ENCODE measurements around the gene OTUD6A. TPM values are rescaled to one million over a fixed set of nuclear protein-coding genes. Genes with fewer than 3 reads are reported as not detected.

Gene OTUD6A
- total RNA-seq, 1 donor from 2014 or later = not detected

DNA sequence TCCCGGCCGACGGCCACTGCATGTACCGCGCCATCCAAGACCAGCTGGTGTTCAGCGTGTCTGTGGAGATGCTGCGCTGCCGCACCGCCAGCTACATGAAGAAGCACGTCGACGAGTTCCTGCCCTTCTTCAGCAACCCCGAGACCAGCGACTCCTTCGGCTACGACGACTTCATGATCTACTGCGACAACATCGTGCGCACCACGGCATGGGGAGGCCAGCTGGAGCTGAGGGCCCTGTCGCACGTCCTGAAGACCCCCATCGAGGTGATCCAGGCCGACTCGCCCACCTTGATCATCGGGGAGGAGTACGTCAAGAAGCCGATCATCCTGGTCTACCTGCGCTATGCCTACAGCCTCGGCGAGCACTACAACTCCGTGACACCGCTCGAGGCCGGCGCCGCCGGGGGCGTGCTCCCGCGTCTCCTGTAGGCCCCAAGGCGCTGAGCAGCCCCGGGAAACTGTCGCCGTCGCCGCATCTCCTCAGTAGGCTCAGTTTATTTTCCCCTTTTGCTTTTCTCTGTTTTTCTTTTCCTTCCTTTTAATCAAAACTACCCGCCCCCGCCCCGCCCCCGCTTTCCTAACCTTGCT lies 799 bp downstream of the OTUD6A start:
- Histone ChIP-seq H3K9me3 (no peaks in the 10 kb centered on the region), H3K36me3 (no peaks in the 10 kb centered on the region), H3K27ac (no peak overlapping the region), H3K4me1 (no peaks in the 10 kb centered on the region), H3K4me3 (no peak overlapping the region), H3K27me3 (no peaks in the 10 kb centered on the region)
- intact Hi-C loops (cut with DNase I) = no loop called here
- TF ChIP-seq POLR2AphosphoS5 (IDR thresholded peaks at IDR 0.05; ENCODE audit: insufficient read depth in 1 of 2, low read depth in 1 of 2) = no peak
- no peak for TF ChIP-seq POLR2A (IDR thresholded peaks at IDR 0.05)
- TF ChIP-seq, protein P1, sequence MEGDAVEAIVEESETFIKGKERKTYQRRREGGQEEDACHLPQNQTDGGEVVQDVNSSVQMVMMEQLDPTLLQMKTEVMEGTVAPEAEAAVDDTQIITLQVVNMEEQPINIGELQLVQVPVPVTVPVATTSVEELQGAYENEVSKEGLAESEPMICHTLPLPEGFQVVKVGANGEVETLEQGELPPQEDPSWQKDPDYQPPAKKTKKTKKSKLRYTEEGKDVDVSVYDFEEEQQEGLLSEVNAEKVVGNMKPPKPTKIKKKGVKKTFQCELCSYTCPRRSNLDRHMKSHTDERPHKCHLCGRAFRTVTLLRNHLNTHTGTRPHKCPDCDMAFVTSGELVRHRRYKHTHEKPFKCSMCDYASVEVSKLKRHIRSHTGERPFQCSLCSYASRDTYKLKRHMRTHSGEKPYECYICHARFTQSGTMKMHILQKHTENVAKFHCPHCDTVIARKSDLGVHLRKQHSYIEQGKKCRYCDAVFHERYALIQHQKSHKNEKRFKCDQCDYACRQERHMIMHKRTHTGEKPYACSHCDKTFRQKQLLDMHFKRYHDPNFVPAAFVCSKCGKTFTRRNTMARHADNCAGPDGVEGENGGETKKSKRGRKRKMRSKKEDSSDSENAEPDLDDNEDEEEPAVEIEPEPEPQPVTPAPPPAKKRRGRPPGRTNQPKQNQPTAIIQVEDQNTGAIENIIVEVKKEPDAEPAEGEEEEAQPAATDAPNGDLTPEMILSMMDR (IDR thresholded peaks at IDR 0.05) = no peak
- peak in 1 of 2 donors; percentile 64 for DNase-seq (ENCODE audit: extremely low spot score in 2 of 2)

DNA sequence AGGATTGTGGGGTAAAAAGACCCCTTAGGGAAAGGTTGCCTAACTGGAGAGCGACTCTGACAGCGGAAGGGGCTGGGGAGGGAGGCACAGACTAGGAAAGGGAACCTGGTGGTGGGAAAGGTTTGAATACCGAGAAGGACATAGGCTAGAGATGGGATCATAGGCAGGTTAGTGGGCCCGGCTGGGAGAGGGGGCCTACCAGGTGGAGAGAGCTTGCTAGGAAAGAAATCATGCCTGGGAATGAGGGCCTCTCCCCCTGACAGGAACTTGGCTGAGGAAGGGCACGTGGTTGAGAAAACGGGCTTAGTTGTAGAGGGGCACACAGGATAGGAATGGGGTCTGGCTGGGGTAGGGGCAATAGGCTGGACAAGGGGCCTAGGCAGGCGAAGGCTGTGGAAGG lies 4.4 kb downstream of the OTUD6A start:
- TF ChIP-seq POLR2AphosphoS5 (IDR thresholded peaks at IDR 0.05; ENCODE audit: insufficient read depth in 1 of 2, low read depth in 1 of 2) (no peak), POLR2A (IDR thresholded peaks at IDR 0.05) (no peak)
- TF ChIP-seq, protein P1 (IDR thresholded peaks at IDR 0.05) = no peak
- H3K4me3 ChIP-seq = no peak overlapping the region

DNA sequence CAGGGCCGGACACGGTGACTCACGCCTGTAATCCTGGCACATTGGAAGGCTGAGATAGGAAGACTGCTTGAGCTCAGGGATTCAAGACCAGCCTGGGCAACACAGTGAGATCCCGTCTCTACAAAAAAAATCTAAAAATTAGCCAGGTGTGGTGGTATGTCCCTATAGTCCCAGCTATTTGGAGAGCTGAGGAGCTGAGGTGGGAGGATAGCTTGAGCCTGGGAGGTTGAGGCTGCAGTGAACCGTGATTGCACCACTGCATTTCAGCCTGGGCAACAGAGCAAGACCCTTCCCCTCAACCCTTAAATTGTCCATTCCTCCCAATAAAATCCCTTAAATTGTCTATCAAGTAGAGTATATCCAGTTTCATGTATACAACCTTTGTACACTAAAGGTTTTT lies 17.0 kb downstream of the OTUD6A start:
- no peak overlapping the region for H3K27ac ChIP-seq
- no peaks in the 10 kb centered on the region for H3K27me3 ChIP-seq
- no peaks in the 10 kb centered on the region for H3K36me3 ChIP-seq
- H3K4me3 ChIP-seq = no peak overlapping the region
- DNase-seq (ENCODE audit: extremely low spot score in 2 of 2) = no peak
- no peaks in the 10 kb centered on the region for H3K9me3 ChIP-seq
- no peaks in the 10 kb centered on the region for H3K4me1 ChIP-seq
- no peak for TF ChIP-seq POLR2AphosphoS5 (IDR thresholded peaks at IDR 0.05; ENCODE audit: insufficient read depth in 1 of 2, low read depth in 1 of 2)
- TF ChIP-seq, protein P1 (IDR thresholded peaks at IDR 0.05) = no peak
- TF ChIP-seq POLR2A (IDR thresholded peaks at IDR 0.05) = no peak
- intact Hi-C loops (cut with DNase I) = no loop called here

More for the DNA sequence above, 4.4 kb downstream of the OTUD6A start:
- no peaks in the 10 kb centered on the region for H3K27me3 ChIP-seq
- H3K27ac ChIP-seq = no peak overlapping the region
- H3K9me3 ChIP-seq = no peaks in the 10 kb centered on the region
- no peaks in the 10 kb centered on the region for H3K4me1 ChIP-seq
- peak in 1 of 2 donors; percentile 67 for DNase-seq (ENCODE audit: extremely low spot score in 2 of 2)
- intact Hi-C loops (cut with DNase I) = no loop called here
- H3K36me3 ChIP-seq = no peaks in the 10 kb centered on the region

DNA sequence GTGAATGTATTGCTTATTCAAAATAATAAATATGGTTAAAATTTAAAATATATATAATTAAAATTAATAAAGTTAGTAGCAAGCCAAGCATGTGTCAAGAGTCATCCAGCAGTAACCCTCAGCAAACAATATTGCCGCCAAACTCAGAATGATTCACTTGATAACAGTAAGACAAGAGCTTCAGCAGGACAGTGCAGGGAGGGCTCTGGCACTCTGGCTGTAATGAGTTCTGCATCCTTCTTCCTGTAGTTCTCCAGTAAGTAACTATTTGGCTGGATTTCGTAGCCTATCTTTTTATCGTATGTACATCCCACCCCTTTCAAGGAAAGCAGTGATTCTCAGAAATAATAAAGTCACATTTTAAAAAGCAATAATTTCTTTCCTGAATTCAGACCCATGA lies 17.6 kb downstream of the OTUD6A start:
- Histone ChIP-seq H3K27ac (no peak overlapping the region), H3K4me3 (no peak overlapping the region), H3K36me3 (no peaks in the 10 kb centered on the region), H3K27me3 (no peaks in the 10 kb centered on the region), H3K9me3 (no peaks in the 10 kb centered on the region), H3K4me1 (no peaks in the 10 kb centered on the region)
- TF ChIP-seq POLR2A (IDR thresholded peaks at IDR 0.05) (no peak), POLR2AphosphoS5 (IDR thresholded peaks at IDR 0.05; ENCODE audit: insufficient read depth in 1 of 2, low read depth in 1 of 2) (no peak)
- TF ChIP-seq, protein P1 (IDR thresholded peaks at IDR 0.05) = no peak
- intact Hi-C loops (cut with DNase I) = no loop called here
- DNase-seq (ENCODE audit: extremely low spot score in 2 of 2) = no peak

DNA sequence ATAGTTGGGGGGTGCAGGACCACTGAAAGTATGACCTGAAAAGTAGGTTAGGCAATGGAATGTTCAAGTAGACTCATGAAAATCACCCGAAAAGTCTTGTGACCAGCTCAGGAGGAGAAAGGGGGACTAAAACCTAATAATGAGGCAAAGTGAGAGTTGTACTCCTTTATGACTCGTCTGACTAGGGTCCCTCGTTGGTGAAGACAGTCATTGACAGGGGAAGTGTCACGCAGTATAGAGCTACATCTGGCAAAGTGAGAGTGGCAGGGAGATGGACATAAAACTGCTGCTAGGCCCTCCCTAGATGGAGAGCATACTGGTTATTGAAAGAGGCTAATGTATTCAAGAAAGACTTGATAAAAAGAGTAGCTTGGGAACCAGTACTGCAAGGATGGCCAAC lies 20.5 kb downstream of the OTUD6A start:
- Histone ChIP-seq H3K27me3 (no peaks in the 10 kb centered on the region), H3K4me1 (no peaks in the 10 kb centered on the region), H3K36me3 (no peaks in the 10 kb centered on the region), H3K4me3 (no peak overlapping the region), H3K27ac (no peak overlapping the region), H3K9me3 (no peaks in the 10 kb centered on the region)
- DNase-seq (ENCODE audit: extremely low spot score in 2 of 2) = no peak
- TF ChIP-seq, protein P1 (IDR thresholded peaks at IDR 0.05) = no peak
- TF ChIP-seq POLR2A (IDR thresholded peaks at IDR 0.05) = no peak
- TF ChIP-seq POLR2AphosphoS5 (IDR thresholded peaks at IDR 0.05; ENCODE audit: insufficient read depth in 1 of 2, low read depth in 1 of 2) = no peak
- intact Hi-C loops (cut with DNase I) = no loop called here
